Activated naive CD4-positive, alpha-beta T cell treated with anti-CD3 and anti-CD28 coated beads for 36 hours (primary cell): ENCODE results near the gene RAD23B. TPM values are rescaled to one million over a fixed set of nuclear protein-coding genes. Genes with fewer than 3 reads are reported as not detected.

Experiments used
- CTCF ChIA-PET: fragments of 350-600 bp; sonication (Branson Sonifier 250); formaldehyde crosslinking; loops from one replicate; lab custom pipeline; 2021; ENCODE audit warnings: antibody characterized with exemption; lab: Charles Lee
- DNase-seq: peaks from one replicate; pipeline ENCODE4 v3.0.0-alpha.2; 2020
- H3K27ac Mint-ChIP-seq: one replicate; pipeline ENCODE4 v1.8.0; 2021; ENCODE audit warnings: mild to moderate bottlenecking, mixed read lengths
- H3K27me3 Mint-ChIP-seq: one replicate; pipeline ENCODE4 v1.8.0; 2021; ENCODE audit warnings: low read depth, mixed read lengths
- H3K36me3 Mint-ChIP-seq: one replicate; pipeline ENCODE4 v1.8.0; 2021; ENCODE audit warnings: low read depth, mixed read lengths
- H3K4me1 Mint-ChIP-seq: one replicate; pipeline ENCODE4 v1.8.0; 2021; ENCODE audit warnings: low read depth, mixed read lengths
- H3K4me3 Mint-ChIP-seq: one replicate; pipeline ENCODE4 v1.8.0; 2021; ENCODE audit warnings: mild to moderate bottlenecking, moderate library complexity, mixed read lengths
- H3K9me3 Mint-ChIP-seq: one replicate; pipeline ENCODE4 v1.8.0; 2021; ENCODE audit warnings: mixed read lengths
- intact Hi-C: fragments of 100-400 bp; cut with micrococcal nuclease; formaldehyde crosslinking; loops from one replicate; pipeline ENCODE4 v1.15.1; 2023
- total RNA-seq, 2 experiments: library from RNA; stranded (reverse); gene quantifications; one replicate each; pipeline ENCODE4 v1.2.3, GENCODE V29; 2021

Gene RAD23B
- total RNA-seq, 2 experiments from 2014 or later: 106 to 109 TPM

DNA sequence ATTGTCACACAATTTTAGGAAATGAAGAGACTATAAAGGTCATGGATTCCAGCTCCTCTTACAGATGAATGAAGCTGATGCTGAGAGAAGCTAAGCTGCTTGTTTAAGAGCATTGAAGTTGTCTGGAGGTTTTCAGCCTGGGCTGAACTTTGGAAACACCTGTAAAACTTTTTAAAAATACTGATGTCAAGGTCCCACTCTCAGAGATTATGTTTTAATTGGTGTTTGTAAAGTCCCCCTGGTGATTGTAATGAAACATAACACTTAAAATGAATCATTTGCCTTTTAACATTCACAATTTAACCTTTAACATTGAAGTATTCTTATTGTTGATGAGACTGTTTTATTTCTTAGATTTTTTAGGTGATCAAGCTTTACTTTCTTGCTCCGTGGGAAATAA lies 16.4 kb downstream of the RAD23B start:
- H3K27me3 Mint-ChIP-seq: no peaks in the 10 kb centered on the region
- no peak for DNase-seq
- CTCF ChIA-PET: interaction anchor here (1.2 kb wide), 1 partner anchor 42 kb away, joined by 4 read pairs; no protein-coding TSS in a partner anchor
- no peak overlapping the region for H3K4me3 Mint-ChIP-seq
- peaks cover 39% of the 10 kb centered on the region for H3K4me1 Mint-ChIP-seq
- H3K36me3 Mint-ChIP-seq: peaks cover 13% of the 10 kb centered on the region
- intact Hi-C loops: loop anchor here (1.0 to 2.0 kb wide), 2 partner anchors 10 to 15 kb away; no protein-coding TSS in a partner anchor
- H3K9me3 Mint-ChIP-seq: no peaks in the 10 kb centered on the region
- no peak overlapping the region for H3K27ac Mint-ChIP-seq

DNA sequence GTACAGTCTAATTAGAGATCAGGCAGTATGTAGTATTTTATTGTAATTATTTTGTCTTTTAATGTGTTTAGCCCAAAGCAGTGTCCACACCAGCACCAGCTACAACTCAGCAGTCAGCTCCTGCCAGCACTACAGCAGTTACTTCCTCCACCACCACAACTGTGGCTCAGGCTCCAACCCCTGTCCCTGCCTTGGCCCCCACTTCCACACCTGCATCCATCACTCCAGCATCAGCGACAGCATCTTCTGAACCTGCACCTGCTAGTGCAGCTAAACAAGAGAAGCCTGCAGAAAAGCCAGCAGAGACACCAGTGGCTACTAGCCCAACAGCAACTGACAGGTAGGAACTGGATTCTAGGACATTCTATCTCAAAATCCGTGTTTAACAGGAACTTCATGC lies 23.2 kb downstream of the RAD23B start:
- no peak overlapping the region for H3K4me3 Mint-ChIP-seq
- H3K36me3 Mint-ChIP-seq: peaks cover 44% of the 10 kb centered on the region
- no peaks in the 10 kb centered on the region for H3K9me3 Mint-ChIP-seq
- H3K27me3 Mint-ChIP-seq: no peaks in the 10 kb centered on the region
- CTCF ChIA-PET: interaction anchor here (0.5 kb wide), 1 partner anchor 35 kb away, joined by 3 read pairs; no protein-coding TSS in a partner anchor
- intact Hi-C loops: no loop called here
- peaks cover 38% of the 10 kb centered on the region for H3K4me1 Mint-ChIP-seq
- DNase-seq: no peak
- no peak overlapping the region for H3K27ac Mint-ChIP-seq

DNA sequence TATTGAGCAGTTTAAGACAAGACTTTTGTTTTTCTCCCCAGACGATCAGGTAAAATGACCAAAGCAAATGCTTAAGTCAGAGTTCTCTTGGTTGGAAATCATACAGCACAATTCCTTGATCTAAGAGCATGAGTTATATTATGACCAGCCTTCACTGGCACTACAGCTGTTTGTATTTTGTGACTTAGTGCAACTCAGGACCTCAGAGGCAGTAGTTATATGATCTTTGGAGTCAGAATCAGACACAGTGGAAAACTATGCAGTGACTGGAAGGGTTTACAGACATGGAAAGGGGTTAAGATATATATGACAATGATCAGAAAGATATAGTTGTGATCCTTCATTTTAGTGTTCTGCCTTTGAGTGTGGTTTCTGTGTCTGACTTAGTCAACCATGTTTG lies 24.3 kb downstream of the RAD23B start:
- H3K27ac Mint-ChIP-seq: no peak overlapping the region
- H3K36me3 Mint-ChIP-seq: peaks cover 49% of the 10 kb centered on the region
- CTCF ChIA-PET: interaction anchor here (1.5 kb wide), 1 partner anchor 19 kb away, joined by 3 read pairs; no protein-coding TSS in a partner anchor
- peaks cover 43% of the 10 kb centered on the region for H3K4me1 Mint-ChIP-seq
- H3K9me3 Mint-ChIP-seq: no peaks in the 10 kb centered on the region
- no peaks in the 10 kb centered on the region for H3K27me3 Mint-ChIP-seq
- intact Hi-C loops: no loop called here
- DNase-seq: no peak
- no peak overlapping the region for H3K4me3 Mint-ChIP-seq

DNA sequence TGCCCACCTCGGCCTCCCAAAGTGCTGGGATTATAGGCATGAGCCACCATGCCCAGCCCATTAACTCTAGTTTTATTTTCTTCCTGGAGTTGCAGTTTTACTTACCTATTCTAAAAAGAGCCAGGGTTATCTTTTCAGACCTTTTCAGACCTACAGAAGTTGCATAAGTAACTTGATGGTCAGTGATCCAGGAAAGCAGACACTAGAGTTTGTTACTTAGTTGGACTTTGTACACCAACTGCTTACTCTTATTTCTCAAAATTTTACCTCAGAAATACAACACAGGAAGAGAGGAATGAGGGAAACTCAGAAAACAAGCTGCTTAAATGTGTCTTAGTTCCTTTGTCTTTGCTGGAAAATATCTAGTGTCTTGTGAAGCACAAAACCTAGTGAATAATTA lies 25.4 kb downstream of the RAD23B start:
- Mint-ChIP-seq H3K36me3 (peaks cover 58% of the 10 kb centered on the region), H3K27ac (no peak overlapping the region), H3K9me3 (no peaks in the 10 kb centered on the region), H3K27me3 (no peaks in the 10 kb centered on the region), H3K4me1 (peaks cover 54% of the 10 kb centered on the region), H3K4me3 (no peak overlapping the region)
- CTCF ChIA-PET: interaction anchor here (0.6 to 1.5 kb wide), 2 partner anchors 20 to 583 kb away, joined by 3 read pairs; no protein-coding TSS in a partner anchor
- intact Hi-C loops: no loop called here
- no peak for DNase-seq

DNA sequence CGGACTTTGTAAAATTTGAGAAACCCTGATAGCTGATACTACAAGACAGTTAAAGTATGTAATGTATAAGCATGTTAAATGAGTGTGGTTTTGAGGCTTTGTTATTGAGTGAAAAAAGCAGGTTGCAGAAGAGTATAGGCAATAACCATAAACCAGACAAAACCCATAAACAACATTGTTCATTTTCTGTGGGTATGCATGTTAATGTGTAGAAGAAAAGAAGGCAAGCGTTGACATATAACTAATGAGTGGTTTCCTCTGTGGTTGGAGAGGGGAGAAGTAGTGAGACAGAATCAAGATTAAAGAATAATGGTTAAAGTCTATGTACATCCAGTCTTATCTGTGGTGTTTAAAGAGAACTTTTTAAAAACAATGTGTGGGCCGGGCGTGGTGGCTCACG lies 26.2 kb downstream of the RAD23B start:
- no peaks in the 10 kb centered on the region for H3K27me3 Mint-ChIP-seq
- intact Hi-C loops: no loop called here
- no peak overlapping the region for H3K27ac Mint-ChIP-seq
- H3K4me1 Mint-ChIP-seq: peaks cover 61% of the 10 kb centered on the region
- no peaks in the 10 kb centered on the region for H3K9me3 Mint-ChIP-seq
- peaks cover 64% of the 10 kb centered on the region for H3K36me3 Mint-ChIP-seq
- no peak for DNase-seq
- no peak overlapping the region for H3K4me3 Mint-ChIP-seq
- CTCF ChIA-PET: no interaction called here

DNA sequence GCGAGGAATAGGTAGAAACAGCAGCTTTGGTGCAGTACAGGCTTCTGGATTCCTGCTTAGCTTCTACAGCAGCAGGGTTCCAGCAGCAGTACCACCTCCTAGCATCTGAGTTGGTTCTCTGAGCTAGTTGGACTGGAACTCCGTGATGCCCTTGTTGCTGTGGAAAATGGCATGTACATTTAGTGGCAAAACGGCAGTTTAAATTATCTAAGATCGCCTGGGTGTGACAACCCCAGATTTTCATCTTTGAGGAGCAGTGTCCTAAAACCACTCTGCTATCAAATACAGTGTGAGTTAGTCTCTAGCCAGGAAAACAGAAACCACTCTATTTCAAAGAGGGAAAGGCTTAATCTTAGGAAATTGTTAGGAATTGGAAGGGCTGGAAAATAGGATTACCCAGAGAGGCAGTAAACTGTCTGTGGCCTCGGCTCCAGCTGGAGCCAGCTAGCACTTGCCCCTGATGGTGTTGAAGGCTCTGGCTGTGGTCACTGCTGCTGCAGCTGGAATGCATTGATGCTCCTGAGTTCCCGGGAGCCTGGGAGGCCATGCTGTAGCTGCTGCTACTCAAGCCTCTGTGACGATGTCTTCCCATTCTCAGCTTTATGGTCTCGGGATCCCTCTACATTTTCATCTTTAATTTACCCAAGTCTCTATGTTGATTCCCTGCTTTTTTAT lies 29.4 kb downstream of the RAD23B start:
- Mint-ChIP-seq H3K4me1 (peaks cover 69% of the 10 kb centered on the region), H3K4me3 (no peak overlapping the region), H3K27me3 (no peaks in the 10 kb centered on the region), H3K9me3 (no peaks in the 10 kb centered on the region), H3K36me3 (peaks cover 74% of the 10 kb centered on the region), H3K27ac (no peak overlapping the region)
- intact Hi-C loops: no loop called here
- CTCF ChIA-PET: no interaction called here
- DNase-seq: no peak

DNA sequence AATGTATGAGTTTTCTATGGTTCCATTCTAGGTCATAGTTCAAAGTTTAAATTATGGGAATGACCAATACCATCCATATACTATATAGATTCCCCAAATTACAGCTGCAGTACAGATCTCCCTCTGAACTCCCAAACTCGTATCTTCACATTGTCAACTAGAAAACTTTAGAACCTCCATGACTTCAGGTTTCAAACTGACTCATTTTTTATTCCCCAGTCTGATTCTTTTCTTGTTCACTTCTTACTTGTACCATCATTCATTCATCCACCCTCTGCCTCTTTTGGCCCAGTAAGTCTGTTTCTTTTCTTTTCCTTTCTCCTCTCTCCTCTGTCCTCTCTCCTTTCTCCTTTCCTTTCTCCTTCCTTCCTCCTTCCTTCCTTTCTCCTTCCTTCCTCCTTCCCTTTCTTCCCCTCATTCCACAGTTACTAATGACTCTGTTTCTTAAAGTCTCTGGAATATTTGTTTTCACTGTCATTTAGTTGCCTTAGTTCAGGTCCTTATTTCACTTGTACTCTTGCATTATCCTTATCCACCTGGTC lies 30.5 kb downstream of the RAD23B start:
- DNase-seq: no peak
- intact Hi-C loops: loop anchor here (2.0 kb wide), 1 partner anchor 17 kb away; no protein-coding TSS in a partner anchor
- H3K4me3 Mint-ChIP-seq: no peak overlapping the region
- H3K27me3 Mint-ChIP-seq: no peaks in the 10 kb centered on the region
- H3K9me3 Mint-ChIP-seq: no peaks in the 10 kb centered on the region
- peak overlapping the region; percentile 64 for H3K27ac Mint-ChIP-seq
- CTCF ChIA-PET: no interaction called here
- H3K4me1 Mint-ChIP-seq: peaks cover 67% of the 10 kb centered on the region
- peaks cover 71% of the 10 kb centered on the region for H3K36me3 Mint-ChIP-seq

DNA sequence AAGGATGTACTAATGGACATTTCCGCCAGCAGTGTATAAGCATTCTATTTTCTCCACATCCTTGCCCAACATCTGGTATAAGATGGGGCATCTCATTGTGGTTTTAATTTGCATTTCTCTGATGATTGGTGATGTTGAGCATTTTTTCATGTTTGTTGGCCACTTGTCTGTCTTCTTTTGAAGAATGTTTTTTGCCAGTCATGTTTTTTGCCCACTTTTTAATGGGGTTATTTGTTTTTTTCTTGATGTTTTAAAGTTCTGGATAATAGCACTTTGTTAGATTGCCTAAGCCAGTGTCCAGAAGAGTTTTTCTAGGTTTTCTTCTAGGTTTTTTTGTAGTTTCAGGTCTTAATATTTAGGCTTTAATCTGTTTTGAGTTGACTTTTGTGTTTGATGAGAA lies 31.7 kb downstream of the RAD23B start:
- no peak overlapping the region for H3K4me3 Mint-ChIP-seq
- CTCF ChIA-PET: no interaction called here
- H3K36me3 Mint-ChIP-seq: peaks cover 62% of the 10 kb centered on the region
- no peak overlapping the region for H3K27ac Mint-ChIP-seq
- intact Hi-C loops: loop anchor here (2.0 kb wide), 1 partner anchor 16 kb away; no protein-coding TSS in a partner anchor
- DNase-seq: no peak
- H3K9me3 Mint-ChIP-seq: no peaks in the 10 kb centered on the region
- H3K4me1 Mint-ChIP-seq: peaks cover 58% of the 10 kb centered on the region
- no peaks in the 10 kb centered on the region for H3K27me3 Mint-ChIP-seq

DNA sequence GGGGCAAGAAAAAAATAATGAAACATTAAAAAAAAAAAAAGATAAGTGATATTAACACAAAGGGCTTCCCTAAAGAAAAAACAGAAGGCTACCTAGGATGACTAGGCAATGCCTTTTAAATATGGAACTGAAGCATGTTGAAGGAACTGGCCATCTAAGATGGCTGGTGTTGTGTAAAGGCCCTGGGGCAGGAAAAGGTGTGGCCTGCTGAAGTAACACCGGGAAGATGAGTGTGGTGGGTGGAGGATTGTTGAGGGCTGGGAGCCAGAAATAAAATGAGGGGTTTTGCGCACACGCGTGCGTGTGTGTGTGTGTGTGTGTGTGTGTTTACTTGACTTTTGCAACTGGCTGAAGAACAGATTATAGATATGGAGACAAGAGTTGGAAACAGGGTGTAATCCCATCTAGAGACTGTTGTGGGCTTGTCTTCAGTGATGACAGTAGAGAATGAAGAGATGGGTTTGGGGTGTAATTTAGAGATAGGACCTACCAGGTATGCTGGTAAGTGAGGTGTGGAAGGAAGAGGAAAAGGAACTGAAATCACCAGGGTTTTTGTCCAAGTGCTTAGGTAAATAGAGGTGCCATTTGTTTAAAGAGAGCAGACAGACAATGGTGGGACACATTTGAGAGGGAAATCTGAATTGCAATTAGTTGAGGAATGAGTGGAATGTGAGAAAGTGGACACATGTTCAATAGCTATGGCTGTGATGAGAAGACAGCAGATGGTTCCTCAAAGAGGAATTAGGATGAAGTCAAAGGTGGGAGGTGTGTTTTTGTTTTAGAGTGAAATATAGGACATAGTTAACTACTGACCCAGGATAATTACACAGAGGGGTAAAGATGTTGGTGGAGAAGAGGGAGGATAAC lies 33.9 kb downstream of the RAD23B start:
- peaks cover 54% of the 10 kb centered on the region for H3K4me1 Mint-ChIP-seq
- H3K4me3 Mint-ChIP-seq: no peak overlapping the region
- DNase-seq: no peak
- no peaks in the 10 kb centered on the region for H3K27me3 Mint-ChIP-seq
- peak overlapping the region; percentile 65 for H3K27ac Mint-ChIP-seq
- intact Hi-C loops: no loop called here
- H3K9me3 Mint-ChIP-seq: no peaks in the 10 kb centered on the region
- CTCF ChIA-PET: interaction anchor here (1.1 kb wide), 1 partner anchor 24 kb away, joined by 5 read pairs; no protein-coding TSS in a partner anchor
- peaks cover 60% of the 10 kb centered on the region for H3K36me3 Mint-ChIP-seq

DNA sequence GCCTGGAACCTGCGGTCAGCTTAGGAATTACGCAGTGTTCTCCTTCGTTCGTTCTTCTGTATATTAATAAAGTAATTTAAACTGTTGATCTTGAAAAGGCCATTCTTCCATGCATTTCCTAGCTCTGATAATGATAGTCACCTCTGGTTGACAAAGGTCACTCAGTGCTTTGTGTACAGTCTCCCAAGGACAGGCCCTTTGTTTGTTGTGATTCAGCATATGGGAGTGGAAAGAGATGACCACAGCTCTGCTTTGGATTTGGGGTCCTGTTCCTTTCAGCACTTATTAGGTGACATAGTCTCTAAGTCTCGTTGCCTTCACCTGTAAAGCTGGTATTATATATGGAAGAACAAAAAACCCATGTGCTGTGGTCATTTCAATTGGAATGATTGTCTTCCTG lies 39.6 kb downstream of the RAD23B start:
- CTCF ChIA-PET: interaction anchor here (1.1 kb wide), 1 partner anchor 11 kb away, joined by 3 read pairs; no protein-coding TSS in a partner anchor
- DNase-seq: no peak
- Mint-ChIP-seq H3K27ac (no peak overlapping the region), H3K9me3 (peaks cover 2% of the 10 kb centered on the region), H3K4me3 (no peak overlapping the region), H3K36me3 (peaks cover 56% of the 10 kb centered on the region), H3K27me3 (no peaks in the 10 kb centered on the region), H3K4me1 (peaks cover 26% of the 10 kb centered on the region)
- intact Hi-C loops: loop anchor here (5.0 kb wide), 1 partner anchor 40 kb away; the partner anchor contains the start of gene RAD23B

DNA sequence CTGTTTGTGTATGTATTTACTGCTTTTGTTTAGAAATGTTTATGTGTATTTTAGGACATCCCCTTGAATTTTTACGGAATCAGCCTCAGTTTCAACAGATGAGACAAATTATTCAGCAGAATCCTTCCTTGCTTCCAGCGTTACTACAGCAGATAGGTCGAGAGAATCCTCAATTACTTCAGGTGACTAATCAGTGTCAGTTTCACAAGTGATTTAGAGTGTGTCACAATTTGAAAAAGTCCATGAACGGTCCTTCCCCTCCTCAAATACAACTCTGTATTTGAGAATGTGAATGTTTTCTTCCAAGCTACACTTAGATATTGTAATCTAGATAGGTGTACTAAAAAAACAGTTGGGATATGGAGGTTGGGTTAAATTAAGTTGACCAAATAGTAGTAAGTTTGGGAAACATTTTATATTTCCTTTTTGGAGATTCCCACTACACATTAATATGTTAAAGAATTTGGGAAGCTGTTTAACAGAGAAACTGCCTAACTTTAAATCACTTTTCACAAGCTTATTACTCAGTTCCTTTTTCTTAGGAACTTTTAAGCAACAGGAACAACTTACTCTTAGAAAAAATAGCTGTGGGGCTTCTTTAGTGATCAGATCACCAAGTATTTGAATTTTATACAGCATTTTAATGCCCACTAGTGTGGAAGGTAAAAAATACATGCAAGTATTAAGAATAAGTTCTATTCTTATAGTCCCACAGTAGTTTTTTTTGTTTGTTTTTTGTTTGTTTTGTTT lies 40.9 kb downstream of the RAD23B start:
- CTCF ChIA-PET: interaction anchor here (0.6 to 1.2 kb wide), 2 partner anchors 17 to 37 kb away, joined by 4 read pairs; no protein-coding TSS in a partner anchor

More for the DNA sequence above, 40.9 kb downstream of the RAD23B start:
- no peak for DNase-seq
- peaks cover 2% of the 10 kb centered on the region for H3K9me3 Mint-ChIP-seq
- no peaks in the 10 kb centered on the region for H3K27me3 Mint-ChIP-seq
- peak overlapping the region; percentile 13 for H3K27ac Mint-ChIP-seq
- peaks cover 18% of the 10 kb centered on the region for H3K4me1 Mint-ChIP-seq
- no peak overlapping the region for H3K4me3 Mint-ChIP-seq
- intact Hi-C loops: loop anchor here (5.0 kb wide), 1 partner anchor 42 kb away; the partner anchor contains the start of gene RAD23B
- H3K36me3 Mint-ChIP-seq: peaks cover 62% of the 10 kb centered on the region
